H9 (cell line): ENCODE measurements around the gene TSC22D1. TPM values are rescaled to one million over a fixed set of nuclear protein-coding genes. Genes with fewer than 3 reads are reported as not detected.

Experiments used
- DNase-seq: peaks from one replicate; pipeline ENCODE4 v3.0.0-alpha.2; 2017
- H2AFZ ChIP-seq: one replicate; pipeline ENCODE4 v1.6.1; 2013; ENCODE audit warnings: mild to moderate bottlenecking, low read length, control low read depth, moderate library complexity
- H2AK5ac ChIP-seq: 2 replicates; pipeline ENCODE4 v1.6.1; 2013; ENCODE audit warnings: low read length, control low read depth, mixed read lengths; ENCODE audit not compliant: insufficient read length
- H2BK120ac ChIP-seq: one replicate; pipeline ENCODE4 v1.6.1; 2013; ENCODE audit warnings: low read depth, mild to moderate bottlenecking, low read length, control low read depth, inconsistent platforms; ENCODE audit not compliant: poor library complexity, severe bottlenecking
- H2BK12ac ChIP-seq: 2 replicates; pipeline ENCODE4 v1.6.1; 2013; ENCODE audit warnings: low read length, control low read depth, mixed read lengths, low read depth; ENCODE audit not compliant: insufficient read length
- H2BK15ac ChIP-seq: 2 replicates; pipeline ENCODE4 v1.6.1; 2013; ENCODE audit warnings: low read depth, low read length, control low read depth
- H2BK20ac ChIP-seq: one replicate; pipeline ENCODE4 v1.6.1; 2013; ENCODE audit warnings: low read depth, mild to moderate bottlenecking, low read length, control low read depth, inconsistent platforms; ENCODE audit not compliant: poor library complexity, severe bottlenecking
- H2BK5ac ChIP-seq: 2 replicates; pipeline ENCODE4 v1.6.1; 2013; ENCODE audit warnings: low read length, control low read depth, mixed read lengths; ENCODE audit not compliant: insufficient read length
- H3K14ac ChIP-seq: 2 replicates; pipeline ENCODE4 v1.6.1; 2013; ENCODE audit warnings: low read length, control low read depth; ENCODE audit not compliant: insufficient read depth
- H3K18ac ChIP-seq: 2 replicates; pipeline ENCODE4 v1.6.1; 2013; ENCODE audit warnings: low read depth, mild to moderate bottlenecking, mixed read lengths, low read length, control low read depth; ENCODE audit not compliant: insufficient read length
- H3K23ac ChIP-seq: 2 replicates; pipeline ENCODE4 v1.6.1; 2013; ENCODE audit warnings: low read length, control low read depth, mixed read lengths, low read depth; ENCODE audit not compliant: insufficient read length
- H3K23me2 ChIP-seq: 2 replicates; pipeline ENCODE4 v1.6.1; 2013; ENCODE audit warnings: low read depth, mild to moderate bottlenecking, mixed read lengths, low read length, control low read depth; ENCODE audit not compliant: insufficient read length, poor library complexity, severe bottlenecking
- H3K27ac ChIP-seq: 2 replicates; pipeline ENCODE4 v1.5.1; 2013; ENCODE audit warnings: low read length, control low read depth, mixed read lengths, low read depth; ENCODE audit not compliant: insufficient read length
- H3K27me3 ChIP-seq: 2 replicates; pipeline ENCODE4 v1.6.1; 2013; ENCODE audit warnings: low read length, control low read depth, inconsistent platforms; ENCODE audit not compliant: insufficient read depth
- H3K4ac ChIP-seq: 2 replicates; pipeline ENCODE4 v1.6.1; 2013; ENCODE audit warnings: low read depth, mild to moderate bottlenecking, control low read depth, inconsistent platforms, low read length, moderate library complexity
- H3K4me1 ChIP-seq: 2 replicates; pipeline ENCODE4 v1.6.1; 2013; ENCODE audit warnings: low read length, control low read depth, inconsistent platforms; ENCODE audit not compliant: insufficient read depth
- H3K4me2 ChIP-seq: 2 replicates; pipeline ENCODE4 v1.6.1; 2013; ENCODE audit warnings: low read length, control low read depth, mixed read lengths; ENCODE audit not compliant: insufficient read length, insufficient read depth
- H3K56ac ChIP-seq: 2 replicates; pipeline ENCODE4 v1.6.1; 2013; ENCODE audit warnings: low read depth, mild to moderate bottlenecking, mixed read lengths, low read length, control low read depth; ENCODE audit not compliant: insufficient read length
- H3K79me1 ChIP-seq: 2 replicates; pipeline ENCODE4 v1.6.1; 2013; ENCODE audit warnings: low read depth, mild to moderate bottlenecking, moderate library complexity, low read length, control low read depth, inconsistent platforms; ENCODE audit not compliant: insufficient read depth, poor library complexity, severe bottlenecking
- H3K79me2 ChIP-seq: 2 replicates; pipeline ENCODE4 v1.6.1; 2013; ENCODE audit warnings: low read length, control low read depth, inconsistent platforms; ENCODE audit not compliant: insufficient read depth
- H3K9ac ChIP-seq: 2 replicates; pipeline ENCODE4 v1.6.1; 2013; ENCODE audit warnings: low read length, control low read depth, mixed read lengths; ENCODE audit not compliant: insufficient read length; ENCODE audit errors: extremely low read depth
- H3K9me3 ChIP-seq: one replicate; pipeline ENCODE4 v1.6.1; 2013; ENCODE audit warnings: low read depth, low read length, inconsistent platforms; ENCODE audit not compliant: control insufficient read depth
- H3T11ph ChIP-seq: one replicate; pipeline ENCODE4 v1.6.1; 2013; ENCODE audit warnings: mild to moderate bottlenecking, low read length, control low read depth, inconsistent platforms
- H4K20me1 ChIP-seq: one replicate; pipeline ENCODE4 v1.6.1; 2013; ENCODE audit not compliant: control insufficient read depth, insufficient read length, insufficient read depth
- H4K5ac ChIP-seq: 2 replicates; pipeline ENCODE4 v1.6.1; 2013; ENCODE audit warnings: low read depth, mild to moderate bottlenecking, mixed read lengths, low read length, control low read depth; ENCODE audit not compliant: insufficient read length
- H4K8ac ChIP-seq: replicated peaks from 2 replicates; pipeline ENCODE4 v1.6.1; 2013; ENCODE audit warnings: low read length, control low read depth, mixed read lengths, low read depth; ENCODE audit not compliant: insufficient read length
- H4K91ac ChIP-seq: 2 replicates; pipeline ENCODE4 v1.6.1; 2013; ENCODE audit warnings: low read depth, mild to moderate bottlenecking, moderate library complexity, mixed read lengths, low read length, control low read depth; ENCODE audit not compliant: insufficient read length
- H3K27ac Mint-ChIP-seq, 3 experiments: 2 replicates in 2 of 3; 3 replicates in 1 of 3; pipeline ENCODE4 v1.8.0; 2020 to 2021; ENCODE audit warnings: mixed read lengths in 3 of 3, mild to moderate bottlenecking in 1 of 3, moderate library complexity in 1 of 3
- H3K27me3 Mint-ChIP-seq: 2 replicates; pipeline ENCODE4 v1.8.0; 2021; ENCODE audit warnings: low read depth, mild to moderate bottlenecking, moderate library complexity, mixed read lengths
- H3K36me3 Mint-ChIP-seq, 3 experiments: 2 replicates in 2 of 3; 3 replicates in 1 of 3; pipeline ENCODE4 v1.8.0; 2020 to 2021; ENCODE audit warnings: low read depth in 3 of 3, mixed read lengths in 3 of 3; ENCODE audit not compliant: insufficient read depth in 1 of 3
- H3K4me1 Mint-ChIP-seq, 2 experiments: 2 replicates each; pipeline ENCODE4 v1.8.0; 2020; ENCODE audit warnings: mixed read lengths in 2 of 2
- H3K4me3 Mint-ChIP-seq, 2 experiments: 2 replicates in 1 of 2; 3 replicates in 1 of 2; pipeline ENCODE4 v1.8.0; 2020 to 2021; ENCODE audit warnings: mild to moderate bottlenecking in 2 of 2, mixed read lengths in 2 of 2, moderate library complexity in 1 of 2
- H3K9me3 Mint-ChIP-seq, 2 experiments: 2 replicates in 1 of 2; 3 replicates in 1 of 2; pipeline ENCODE4 v1.8.0; 2020; ENCODE audit warnings: mild to moderate bottlenecking in 2 of 2, mixed read lengths in 2 of 2, moderate library complexity in 1 of 2
- CTCF ChIP-seq: fragments of 200-600 bp; sonication (generic); conservative IDR thresholded peaks from 3 replicates; pipeline ENCODE4 v1.8.0; 2021; ENCODE audit warnings: antibody characterized with exemption, mild to moderate bottlenecking
- WGBS: extraction: QIAGEN DNeasy Blood & Tissue Kit; methylation state at CpG from one replicate; pipeline ENCODE4 v1.1.7; 2013; ENCODE audit warnings: missing lambda C conversion rate, low lambda C conversion rate, mixed read lengths; ENCODE audit not compliant: insufficient read length; ENCODE audit errors: extremely low coverage; 5-methylcytosine and 5-hydroxymethylcytosine counted together
- total RNA-seq: library from RNA; stranded (reverse); gene quantifications from 2 replicates; pipeline ENCODE4 v1.2.1, GENCODE V29; 2021

TSC22D1 gene
- total RNA-seq, 1 experiment from 2014 or later: 76.7 TPM

GRCh38 chr13:44537248-44537647 is 38.9 kb downstream of the TSC22D1 start:
- no peak overlapping the region for H2BK15ac ChIP-seq
- no peaks in the 10 kb centered on the region for H3K27me3 Mint-ChIP-seq
- H3K9ac ChIP-seq: no peak overlapping the region
- H4K91ac ChIP-seq: no peak overlapping the region
- H3K23ac ChIP-seq: no peak overlapping the region
- H3K23me2 ChIP-seq: no peaks in the 10 kb centered on the region
- H3K79me1 ChIP-seq: no peaks in the 10 kb centered on the region
- WGBS: no CpG with 5 or more reads among the region's 2 CpGs
- no peak overlapping the region for H4K8ac ChIP-seq
- no peaks in the 10 kb centered on the region for H3K4me1 ChIP-seq
- H2AFZ ChIP-seq: no peak overlapping the region
- no peak overlapping the region for H3K4me2 ChIP-seq
- no peak overlapping the region for H3K4me3 Mint-ChIP-seq
- H3K4ac ChIP-seq: no peak overlapping the region
- no peak overlapping the region for H2BK120ac ChIP-seq
- H3K79me2 ChIP-seq: no peaks in the 10 kb centered on the region
- no peak overlapping the region for H3K56ac ChIP-seq
- H3K36me3 Mint-ChIP-seq: peaks cover 2 to 29% (median 21%) of the 10 kb centered on the region in 3 experiments; a peak in 5 of 7 replicates
- no peak overlapping the region for H3K27ac Mint-ChIP-seq
- no peak overlapping the region for H2BK20ac ChIP-seq
- H2AK5ac ChIP-seq: no peak overlapping the region
- DNase-seq: no peak
- H4K20me1 ChIP-seq: no peaks in the 10 kb centered on the region
- H3K27ac ChIP-seq: no peak overlapping the region
- H3K9me3 Mint-ChIP-seq: no peaks in the 10 kb centered on the region
- TF ChIP-seq CTCF: no peak
- no peak overlapping the region for H3T11ph ChIP-seq
- no peaks in the 10 kb centered on the region for H3K27me3 ChIP-seq
- no peak overlapping the region for H2BK12ac ChIP-seq
- no peak overlapping the region for H3K14ac ChIP-seq
- H3K18ac ChIP-seq: no peak overlapping the region
- no peak overlapping the region for H4K5ac ChIP-seq
- H3K4me1 Mint-ChIP-seq: peaks cover 5 to 9% of the 10 kb centered on the region in 2 experiments
- no peak overlapping the region for H2BK5ac ChIP-seq
- no peaks in the 10 kb centered on the region for H3K9me3 ChIP-seq
